K562 (cell line): ENCODE results near the gene SNTG2. TPM values are rescaled to one million over a fixed set of nuclear protein-coding genes. Genes with fewer than 3 reads are reported as not detected.

Source experiments
- ATAC-seq: fragments of 200-7000 bp; cut with Tn5 transposase; 3 replicates; pipeline ENCODE4 v1.9.1; 2020; ENCODE audit warnings: moderate library complexity
- BruUV-seq: library from RNA; stranded (reverse); fragments of 400-500 nt; replicated peaks from 2 replicates; lab custom pipeline; 2021; lab: Mats Ljungman, UMichigan
- CTCF ChIA-PET: fragments of 300-600 bp; formaldehyde crosslinking; extraction: SDS; loops from one replicate; lab custom pipeline; 2021; ENCODE audit warnings: low intra/inter-chr PET ratio; lab: Yijun Ruan, JAX
- POLR2A ChIA-PET: fragments of 300-600, 350-650 bp; sonication (Branson Sonifier 250); formaldehyde crosslinking; extraction: SDS; loops from one replicate; lab custom pipeline; 2021; ENCODE audit warnings: antibody characterized with exemption, inconsistent platforms; lab: Yijun Ruan, JAX
- DNase-seq, 4 experiments: peaks; one replicate each; pipeline versions ENCODE4 v3.0.0 to v3.0.0-alpha.2; 2011 to 2018; ENCODE audit warnings: low spot score in 3 of 4, mixed read lengths in 3 of 4; ENCODE audit errors: extremely low read depth in 1 of 4
- FAIRE-seq: peaks from 2 replicates; lab custom pipeline; 2011; peaks lifted over from hg19 to GRCh38; lab: Jason Lieb, UNC
- H2AFZ ChIP-seq: 2 replicates; pipeline ENCODE4 v1.6.0; 2011; ENCODE audit warnings: low read depth, low read length, control low read depth, inconsistent platforms
- H3K27ac ChIP-seq: fragments of 200-600 bp; 3 replicates; pipeline ENCODE4 v1.8.0; 2011; ENCODE audit warnings: low read depth, mild to moderate bottlenecking, control low read depth, inconsistent platforms, low read length, moderate library complexity, mixed read lengths; ENCODE audit errors: extremely low read depth
- H3K27me3 ChIP-seq, 2 experiments: fragments of 300-600 bp in 1 of 2; 2 replicates in 1 of 2; 3 replicates in 1 of 2; pipeline versions ENCODE4 v1.6.0 to v1.8.0; 2011; ENCODE audit warnings: inconsistent platforms in 2 of 2, low read length in 2 of 2, mild to moderate bottlenecking in 1 of 2, mixed read lengths in 1 of 2, moderate library complexity in 1 of 2; ENCODE audit not compliant: control insufficient read depth in 2 of 2, insufficient read depth in 2 of 2
- H3K36me3 ChIP-seq: fragments of 300-600 bp; 3 replicates; pipeline ENCODE4 v1.8.0; 2011; ENCODE audit warnings: mild to moderate bottlenecking, low read length, inconsistent platforms; ENCODE audit not compliant: control insufficient read depth, insufficient read depth
- H3K4me1 ChIP-seq, 2 experiments: fragments of 200-600 bp in 1 of 2; replicated peaks in 1 of 2; 2 replicates in 1 of 2; 3 replicates in 1 of 2; pipeline versions ENCODE4 v1.5.1 to v1.8.0; 2011; ENCODE audit warnings: inconsistent platforms in 2 of 2, low read length in 2 of 2, mild to moderate bottlenecking in 1 of 2, mixed read lengths in 1 of 2, moderate library complexity in 1 of 2; ENCODE audit not compliant: control insufficient read depth in 2 of 2, insufficient read depth in 2 of 2
- H3K4me2 ChIP-seq: 2 replicates; pipeline ENCODE4 v1.6.1; 2011; ENCODE audit warnings: low read length, control low read depth, inconsistent platforms, mixed read lengths; ENCODE audit not compliant: insufficient read depth
- H3K4me3 ChIP-seq: fragments of 200-600 bp; sonication (generic), shearing (Covaris generic); 2 replicates; pipeline ENCODE4 v1.5.1; 2016; ENCODE audit warnings: control low read depth, inconsistent platforms
- H3K79me2 ChIP-seq: fragments of 200-600 bp; 3 replicates; pipeline ENCODE4 v1.8.0; 2011; ENCODE audit warnings: low read length, inconsistent platforms; ENCODE audit not compliant: control insufficient read depth, insufficient read depth
- H3K9ac ChIP-seq, 2 experiments: 2 replicates each; pipeline versions ENCODE4 v1.6.0 to v1.6.1; 2011; ENCODE audit warnings: low read depth in 2 of 2, low read length in 2 of 2, control low read depth in 1 of 2, inconsistent platforms in 1 of 2, mild to moderate bottlenecking in 1 of 2, mixed read lengths in 1 of 2; ENCODE audit not compliant: insufficient read depth in 1 of 2
- H3K9me1 ChIP-seq: one replicate; pipeline ENCODE4 v1.6.0; 2011; ENCODE audit warnings: inconsistent platforms, mild to moderate bottlenecking, low read length, moderate library complexity; ENCODE audit not compliant: control insufficient read depth, insufficient read depth
- H3K9me3 ChIP-seq: replicated peaks from 2 replicates; pipeline ENCODE4 v1.5.1; 2011; ENCODE audit warnings: low read depth, low read length, inconsistent platforms; ENCODE audit not compliant: control insufficient read depth, insufficient read depth
- H4K20me1 ChIP-seq: replicated peaks from 2 replicates; pipeline ENCODE4 v1.6.1; 2011; ENCODE audit warnings: low read length, inconsistent platforms, mixed read lengths; ENCODE audit not compliant: control insufficient read depth, insufficient read depth
- CBX2 ChIP-seq: fragments of 200-600 bp; sonication (generic); IDR thresholded peaks from one replicate; pipeline ENCODE4 v1.6.1; 2012; ENCODE audit warnings: mild to moderate bottlenecking, low read length, inconsistent platforms; ENCODE audit not compliant: insufficient read depth, poor library complexity, severe bottlenecking
- ESRRA ChIP-seq: fragments of 450-650 bp; IDR thresholded peaks from 2 replicates; pipeline ENCODE4 v1.6.1; 2014; ENCODE audit warnings: low read depth, mild to moderate bottlenecking, moderate library complexity, borderline replicate concordance
- IFI16 ChIP-seq: fragments of 250-450 bp; sonication (Bioruptor Pico); IDR thresholded peaks from 2 replicates; pipeline ENCODE4 v2.1.2; 2022; ENCODE audit warnings: mild to moderate bottlenecking, inconsistent platforms
- MAFK ChIP-seq: IDR thresholded peaks from 2 replicates; pipeline ENCODE4 v1.6.1; 2011; ENCODE audit warnings: low read length, improper control_type of control experiment
- MED1 ChIP-seq: sonication (generic); formaldehyde crosslinking; IDR thresholded peaks from 2 replicates; pipeline ENCODE4 v1.8.1; 2023; ENCODE audit warnings: missing genetic modification reagents, borderline replicate concordance
- NCOA1 ChIP-seq: fragments of 450-650 bp; IDR thresholded peaks from 2 replicates; pipeline ENCODE4 v1.6.1; 2016; ENCODE audit warnings: low read depth
- SMARCE1 ChIP-seq: fragments of 450-650 bp; IDR thresholded peaks from 2 replicates; pipeline ENCODE4 v1.7.1; 2016; ENCODE audit warnings: mild to moderate bottlenecking
- ZBTB17 ChIP-seq: fragments of 450-650 bp; formaldehyde crosslinking; IDR thresholded peaks from 2 replicates; pipeline ENCODE4 v1.4.0; 2020; ENCODE audit warnings: mild to moderate bottlenecking
- ZFP1 ChIP-seq: fragments of 450-650 bp; formaldehyde crosslinking; IDR thresholded peaks from 2 replicates; pipeline ENCODE4 v1.4.0; 2020; ENCODE audit warnings: mild to moderate bottlenecking, mixed read lengths
- WGBS: fragments of 100-300 bp; shearing (Covaris generic); methylation state at CpG from one replicate; pipeline ENCODE4 v1.1.6; 2016; ENCODE audit warnings: low coverage, mixed read lengths; ENCODE audit not compliant: insufficient coverage; ENCODE audit errors: missing lambda C conversion rate; 5-methylcytosine and 5-hydroxymethylcytosine counted together
- in situ Hi-C: fragments of 300-500 bp; cut with MboI; formaldehyde crosslinking; loops from 4 replicates; pipeline ENCODE4 v1.15.0; 2018; ENCODE audit warnings: inconsistent platforms, mixed read lengths
- intact Hi-C: fragments of 100-400 bp; cut with micrococcal nuclease; formaldehyde crosslinking; loops from 2 replicates; pipeline ENCODE4 v1.14.2; 2022
- polyA plus RNA-seq, 8 experiments: library from polyadenylated mRNA; depleted of rRNA in 4 of 8; stranded (reverse) in 5 of 8; unstranded in 3 of 8; fragments of >200 nt; fragmentation: Nextera tagmentation in 2 of 8; fragmentation: Illumina TruSeq in 1 of 8; extraction: Ambion mirVana in 2 of 8; extraction: Trizol in 1 of 8; gene quantifications; 2 replicates each; pipeline versions ENCODE4 v1.2.1 to v1.2.3, GENCODE V29; 2011 to 2014; ENCODE audit warnings: inconsistent platforms in 1 of 8, missing spikeins in 1 of 8
- total RNA-seq, 7 experiments: library from RNA; depleted of rRNA in 6 of 7; stranded (reverse); fragments of >200 nt in 6 of 7; fragmentation: Illumina TruSeq in 2 of 7; extraction: Trizol in 2 of 7; gene quantifications; 2 replicates each; pipeline versions ENCODE4 v1.2.1 to v1.2.3, GENCODE V29; 2011 to 2021; ENCODE audit warnings: low replicate concordance in 1 of 7
- TF ChIP-seq, protein P1 (sequence below): fragments of 200-800 bp; sonication (Bioruptor generic); IDR thresholded peaks from 2 replicates; pipeline ENCODE4 v1.6.1; 2016; ENCODE audit warnings: missing genetic modification characterization, missing compliant biosample characterization
- TF ChIP-seq, protein P2 (sequence below): fragments of 250-450 bp; sonication (Bioruptor Pico); IDR thresholded peaks from 2 replicates; pipeline ENCODE4 v1.8.0; 2021; ENCODE audit warnings: mild to moderate bottlenecking, moderate library complexity

Gene SNTG2
- total and polyA plus RNA-seq, 9 of the 15 experiments (the other 6 are each of a cell fraction or from before 2014, with no cell fraction given): not detected

DNA sequence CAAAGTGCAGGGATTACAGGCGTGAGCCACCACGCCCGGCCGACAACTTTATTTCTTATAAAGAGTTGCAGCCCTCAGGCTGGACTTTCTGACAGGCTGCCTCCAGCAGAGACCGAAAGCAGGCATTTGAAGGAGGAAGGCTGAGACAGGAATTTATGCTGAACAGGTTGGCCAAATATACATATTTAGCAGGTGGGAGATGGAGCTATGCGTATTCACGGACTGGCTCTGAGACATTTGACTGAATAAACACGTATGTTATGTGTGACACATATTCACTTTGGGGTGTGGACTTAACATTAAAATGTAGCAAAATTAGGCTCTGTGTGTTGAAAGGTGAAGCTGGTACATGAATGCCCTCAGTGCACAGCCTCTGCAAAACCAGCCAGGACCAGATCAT is 65.9 kb downstream of the SNTG2 start:
- Histone ChIP-seq H3K27me3 (no peaks in the 10 kb centered on the region), H3K9ac (no peak overlapping the region), H3K4me2 (no peak overlapping the region), H2AFZ (no peak overlapping the region), H3K36me3 (no peaks in the 10 kb centered on the region), H4K20me1 (no peaks in the 10 kb centered on the region), H3K79me2 (no peaks in the 10 kb centered on the region), H3K4me1 (no peaks in the 10 kb centered on the region), H3K27ac (no peak overlapping the region), H3K9me3 (no peaks in the 10 kb centered on the region), H3K4me3 (no peak overlapping the region), H3K9me1 (no peaks in the 10 kb centered on the region)
- ATAC-seq: no peak
- intact Hi-C loops: no loop called here
- no peak for FAIRE-seq
- in situ Hi-C loops: no loop called here
- no TSS peak for BruUV-seq
- WGBS: 0% methylated on average over 8 of the region's 8 CpGs
- no peak for DNase-seq
- CTCF ChIA-PET: no interaction called here
- POLR2A ChIA-PET: no interaction called here
- TF ChIP-seq ESRRA: no peak
- no peak for TF ChIP-seq ZBTB17 (CRISPR knock-in tag)
- TF ChIP-seq ZFP1 (CRISPR knock-in tag): no peak
- TF ChIP-seq MED1 (CRISPR knock-in tag): no peak
- no peak for TF ChIP-seq CBX2
- no peak for TF ChIP-seq SMARCE1
- TF ChIP-seq, protein P1, sequence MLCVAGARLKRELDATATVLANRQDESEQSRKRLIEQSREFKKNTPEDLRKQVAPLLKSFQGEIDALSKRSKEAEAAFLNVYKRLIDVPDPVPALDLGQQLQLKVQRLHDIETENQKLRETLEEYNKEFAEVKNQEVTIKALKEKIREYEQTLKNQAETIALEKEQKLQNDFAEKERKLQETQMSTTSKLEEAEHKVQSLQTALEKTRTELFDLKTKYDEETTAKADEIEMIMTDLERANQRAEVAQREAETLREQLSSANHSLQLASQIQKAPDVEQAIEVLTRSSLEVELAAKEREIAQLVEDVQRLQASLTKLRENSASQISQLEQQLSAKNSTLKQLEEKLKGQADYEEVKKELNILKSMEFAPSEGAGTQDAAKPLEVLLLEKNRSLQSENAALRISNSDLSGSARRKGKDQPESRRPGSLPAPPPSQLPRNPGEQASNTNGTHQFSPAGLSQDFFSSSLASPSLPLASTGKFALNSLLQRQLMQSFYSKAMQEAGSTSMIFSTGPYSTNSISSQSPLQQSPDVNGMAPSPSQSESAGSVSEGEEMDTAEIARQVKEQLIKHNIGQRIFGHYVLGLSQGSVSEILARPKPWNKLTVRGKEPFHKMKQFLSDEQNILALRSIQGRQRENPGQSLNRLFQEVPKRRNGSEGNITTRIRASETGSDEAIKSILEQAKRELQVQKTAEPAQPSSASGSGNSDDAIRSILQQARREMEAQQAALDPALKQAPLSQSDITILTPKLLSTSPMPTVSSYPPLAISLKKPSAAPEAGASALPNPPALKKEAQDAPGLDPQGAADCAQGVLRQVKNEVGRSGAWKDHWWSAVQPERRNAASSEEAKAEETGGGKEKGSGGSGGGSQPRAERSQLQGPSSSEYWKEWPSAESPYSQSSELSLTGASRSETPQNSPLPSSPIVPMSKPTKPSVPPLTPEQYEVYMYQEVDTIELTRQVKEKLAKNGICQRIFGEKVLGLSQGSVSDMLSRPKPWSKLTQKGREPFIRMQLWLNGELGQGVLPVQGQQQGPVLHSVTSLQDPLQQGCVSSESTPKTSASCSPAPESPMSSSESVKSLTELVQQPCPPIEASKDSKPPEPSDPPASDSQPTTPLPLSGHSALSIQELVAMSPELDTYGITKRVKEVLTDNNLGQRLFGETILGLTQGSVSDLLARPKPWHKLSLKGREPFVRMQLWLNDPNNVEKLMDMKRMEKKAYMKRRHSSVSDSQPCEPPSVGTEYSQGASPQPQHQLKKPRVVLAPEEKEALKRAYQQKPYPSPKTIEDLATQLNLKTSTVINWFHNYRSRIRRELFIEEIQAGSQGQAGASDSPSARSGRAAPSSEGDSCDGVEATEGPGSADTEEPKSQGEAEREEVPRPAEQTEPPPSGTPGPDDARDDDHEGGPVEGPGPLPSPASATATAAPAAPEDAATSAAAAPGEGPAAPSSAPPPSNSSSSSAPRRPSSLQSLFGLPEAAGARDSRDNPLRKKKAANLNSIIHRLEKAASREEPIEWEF: no peak
- TF ChIP-seq, protein P2, sequence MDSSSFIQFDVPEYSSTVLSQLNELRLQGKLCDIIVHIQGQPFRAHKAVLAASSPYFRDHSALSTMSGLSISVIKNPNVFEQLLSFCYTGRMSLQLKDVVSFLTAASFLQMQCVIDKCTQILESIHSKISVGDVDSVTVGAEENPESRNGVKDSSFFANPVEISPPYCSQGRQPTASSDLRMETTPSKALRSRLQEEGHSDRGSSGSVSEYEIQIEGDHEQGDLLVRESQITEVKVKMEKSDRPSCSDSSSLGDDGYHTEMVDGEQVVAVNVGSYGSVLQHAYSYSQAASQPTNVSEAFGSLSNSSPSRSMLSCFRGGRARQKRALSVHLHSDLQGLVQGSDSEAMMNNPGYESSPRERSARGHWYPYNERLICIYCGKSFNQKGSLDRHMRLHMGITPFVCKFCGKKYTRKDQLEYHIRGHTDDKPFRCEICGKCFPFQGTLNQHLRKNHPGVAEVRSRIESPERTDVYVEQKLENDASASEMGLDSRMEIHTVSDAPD (CRISPR knock-in tag): no peak
- TF ChIP-seq NCOA1: no peak
- no peak for TF ChIP-seq MAFK
- TF ChIP-seq IFI16 (CRISPR knock-in tag): no peak
